Hematopoietic multipotent progenitor cell treated with erythropoietin and hydrocortisone succinate and interleukin-3 and kit ligand, for 6 days (in vitro differentiated cells): ENCODE data around the gene IKZF2.
"Not testable (repeated sequence)": the region's sequence is repeated elsewhere in the genome, so short reads cannot be mapped to it uniquely, and the experiment has no call there.

Experiments
- DNase-seq: peaks from one replicate; pipeline ENCODE4 v3.0.0-alpha.2; 2015

IKZF2 gene

DNA sequence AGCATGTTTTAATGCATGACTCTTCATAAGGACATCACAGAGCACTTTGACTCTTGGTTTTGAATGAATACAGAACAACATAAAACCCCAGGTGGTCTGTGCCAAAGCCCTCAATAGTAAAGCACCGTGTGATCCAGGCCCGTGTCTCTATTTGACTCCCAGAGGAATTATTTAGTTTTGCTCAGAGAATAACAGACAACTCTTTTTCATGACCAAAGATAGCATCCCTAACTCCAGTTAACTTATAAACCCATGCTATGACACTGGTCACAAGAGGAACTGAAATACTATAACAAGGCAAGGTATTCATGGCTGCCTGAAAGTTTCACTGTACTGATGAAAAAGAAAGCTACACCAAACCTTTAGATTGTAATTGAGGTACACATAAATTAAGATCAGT lies 128.4 kb downstream of the IKZF2 start:
- no peak for DNase-seq

DNA sequence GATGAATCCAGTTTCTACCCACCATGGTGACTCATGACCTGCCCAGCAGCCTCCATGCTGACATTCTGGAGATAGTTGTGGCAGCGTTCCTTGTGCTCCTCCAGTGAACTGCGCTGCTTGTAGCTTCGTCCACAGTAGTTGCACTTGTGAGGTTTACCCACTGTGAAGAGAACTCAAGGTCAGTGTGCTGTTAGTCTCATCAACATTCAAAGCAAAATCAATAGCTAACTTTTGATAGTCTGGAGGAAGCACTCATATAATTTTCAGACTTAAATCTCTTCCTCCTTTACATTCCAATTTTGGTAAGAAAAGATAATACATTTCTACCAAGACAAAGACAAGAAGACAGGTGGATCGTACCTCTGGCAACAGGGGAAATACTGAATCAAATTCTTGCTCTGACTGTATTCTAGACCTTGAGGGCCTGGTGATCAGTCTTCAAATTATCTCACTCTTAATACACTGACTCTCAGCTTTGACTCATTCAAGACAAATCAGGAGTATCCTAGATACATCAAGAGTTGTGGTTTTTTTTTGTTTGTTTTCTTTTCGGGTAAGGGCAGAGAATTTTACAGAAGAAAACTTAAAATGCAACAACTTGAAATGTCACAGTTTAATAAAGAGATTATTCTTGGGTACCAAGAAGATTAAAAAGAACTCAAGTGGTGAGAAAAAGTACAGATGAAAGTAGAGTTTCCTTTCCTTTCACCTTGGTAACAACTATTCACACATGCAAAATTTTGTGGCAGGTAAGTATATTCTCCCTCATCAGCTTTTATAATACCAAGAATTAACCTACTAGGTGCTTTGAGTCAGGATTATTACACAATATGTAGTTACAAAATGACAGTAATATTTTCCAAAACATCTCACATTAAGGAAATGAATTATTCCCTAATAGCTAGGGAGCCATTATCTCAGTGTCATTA lies 129.2 kb downstream of the IKZF2 start:
- no peak for DNase-seq

DNA sequence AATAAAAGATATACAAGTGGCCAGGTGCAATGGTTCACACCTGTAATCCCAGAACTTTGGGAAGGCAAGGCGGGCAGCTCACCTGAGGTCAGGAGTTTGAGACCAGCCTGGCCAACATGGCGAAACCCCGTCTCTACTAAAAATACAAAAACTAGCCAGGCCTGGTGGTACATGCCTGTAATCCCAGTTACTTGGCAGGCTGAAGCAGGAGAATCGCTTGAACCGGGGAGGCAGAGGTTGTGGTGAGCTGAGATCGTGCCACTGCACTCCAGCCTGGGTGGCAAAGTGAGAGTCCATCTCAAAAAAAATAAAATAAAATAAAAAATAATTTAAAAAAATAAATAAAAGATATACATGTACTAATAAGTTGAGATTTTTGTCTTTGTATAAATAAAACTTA lies 130.5 kb downstream of the IKZF2 start:
- not testable (repeated sequence) for DNase-seq

DNA sequence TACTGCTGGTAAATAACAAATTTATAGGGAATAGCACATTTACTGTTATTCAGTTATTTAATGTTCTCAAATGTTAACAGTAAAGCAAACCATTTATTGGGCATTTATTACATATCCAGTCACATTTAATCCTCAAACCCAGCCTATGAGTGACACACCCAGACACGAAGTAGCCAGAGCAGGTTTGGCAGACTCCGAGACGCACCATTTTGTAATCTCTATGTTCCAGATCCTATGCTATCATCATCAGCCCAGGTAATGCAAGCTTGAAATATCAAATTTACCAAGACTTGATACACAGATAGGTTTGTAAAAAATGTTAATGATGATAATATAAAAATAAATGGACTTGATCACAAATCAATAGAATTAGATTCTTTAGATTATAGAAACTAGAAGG lies 131.1 kb downstream of the IKZF2 start:
- no peak for DNase-seq

DNA sequence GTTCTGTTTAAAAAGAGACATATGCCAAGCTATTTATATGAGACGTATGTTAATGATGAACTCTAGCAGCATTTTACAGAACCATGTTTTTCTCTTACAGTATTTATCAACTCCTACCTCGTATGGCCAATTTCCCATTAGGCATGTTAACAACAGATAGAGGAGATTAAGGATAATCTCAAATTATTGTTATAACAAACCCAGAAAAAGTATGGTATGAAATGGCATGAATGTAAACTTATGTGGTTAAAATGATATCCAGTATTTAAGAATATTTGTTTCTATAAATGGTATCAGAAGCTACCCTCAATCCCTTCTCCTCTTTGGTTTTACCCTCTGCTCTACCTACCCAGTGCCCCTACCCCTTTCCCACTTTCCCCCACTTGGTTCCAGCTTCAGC lies 132.0 kb downstream of the IKZF2 start:
- DNase-seq = no peak

DNA sequence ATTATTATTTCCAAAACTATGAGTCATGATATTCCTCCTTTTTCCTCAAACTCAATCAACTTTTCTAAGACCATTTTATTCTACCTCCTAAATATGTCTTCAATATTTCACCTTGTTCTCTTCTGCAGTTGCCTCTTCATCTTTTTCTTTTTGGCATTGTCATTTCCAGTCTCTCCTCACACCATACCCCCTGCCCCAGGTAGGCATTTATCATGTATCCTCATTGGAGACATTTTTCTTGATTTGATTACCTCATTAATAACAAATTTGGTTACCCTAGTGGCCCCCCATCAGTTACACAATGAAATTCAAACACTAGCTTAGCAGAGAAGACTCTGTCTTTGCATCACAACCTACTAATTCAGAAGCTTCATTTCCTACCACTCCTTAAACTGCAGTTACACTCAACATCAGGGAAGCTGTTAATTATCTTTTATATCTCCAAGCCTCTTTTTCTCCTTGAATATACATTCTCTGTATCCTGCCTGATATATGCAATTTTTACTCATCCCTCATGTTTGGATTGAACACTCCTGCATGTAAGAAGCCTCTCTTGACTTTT lies 133.0 kb downstream of the IKZF2 start:
- no peak for DNase-seq

DNA sequence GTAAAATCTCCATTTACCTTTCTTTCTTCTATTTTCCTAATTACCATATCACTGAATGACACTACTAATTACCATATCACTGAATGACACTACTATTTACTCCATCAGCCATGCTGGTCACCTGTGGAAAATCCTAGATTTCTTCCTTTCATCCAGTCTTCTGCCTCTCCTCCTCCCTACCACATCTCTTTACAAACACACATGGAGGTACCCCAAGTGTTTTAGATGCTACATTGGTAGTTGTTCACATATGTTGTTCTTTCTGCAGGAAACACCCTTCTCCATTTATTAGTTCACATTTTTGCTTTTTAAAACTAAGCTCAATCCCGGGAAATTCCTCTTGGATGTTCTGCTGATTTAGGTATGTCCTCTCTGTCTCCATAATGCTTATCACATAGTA lies 134.0 kb downstream of the IKZF2 start:
- DNase-seq = no peak

DNA sequence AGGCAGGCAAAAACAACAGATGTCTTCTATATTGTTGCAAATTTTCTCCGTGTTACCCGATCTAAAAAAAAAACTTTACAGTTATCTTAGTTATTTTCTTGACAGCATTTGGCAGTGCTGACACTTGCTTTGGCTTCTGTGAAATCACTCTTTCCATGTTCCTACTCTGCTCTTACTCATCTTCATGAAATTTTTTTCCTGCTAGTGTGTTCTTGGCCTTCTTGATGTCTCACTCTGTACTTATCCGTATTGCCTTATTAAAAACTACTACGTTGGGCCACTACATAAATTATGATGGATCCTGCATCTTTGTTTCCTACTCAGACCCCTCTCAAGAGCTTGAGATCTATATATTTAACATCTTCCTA lies 134.4 kb downstream of the IKZF2 start:
- DNase-seq = no peak

DNA sequence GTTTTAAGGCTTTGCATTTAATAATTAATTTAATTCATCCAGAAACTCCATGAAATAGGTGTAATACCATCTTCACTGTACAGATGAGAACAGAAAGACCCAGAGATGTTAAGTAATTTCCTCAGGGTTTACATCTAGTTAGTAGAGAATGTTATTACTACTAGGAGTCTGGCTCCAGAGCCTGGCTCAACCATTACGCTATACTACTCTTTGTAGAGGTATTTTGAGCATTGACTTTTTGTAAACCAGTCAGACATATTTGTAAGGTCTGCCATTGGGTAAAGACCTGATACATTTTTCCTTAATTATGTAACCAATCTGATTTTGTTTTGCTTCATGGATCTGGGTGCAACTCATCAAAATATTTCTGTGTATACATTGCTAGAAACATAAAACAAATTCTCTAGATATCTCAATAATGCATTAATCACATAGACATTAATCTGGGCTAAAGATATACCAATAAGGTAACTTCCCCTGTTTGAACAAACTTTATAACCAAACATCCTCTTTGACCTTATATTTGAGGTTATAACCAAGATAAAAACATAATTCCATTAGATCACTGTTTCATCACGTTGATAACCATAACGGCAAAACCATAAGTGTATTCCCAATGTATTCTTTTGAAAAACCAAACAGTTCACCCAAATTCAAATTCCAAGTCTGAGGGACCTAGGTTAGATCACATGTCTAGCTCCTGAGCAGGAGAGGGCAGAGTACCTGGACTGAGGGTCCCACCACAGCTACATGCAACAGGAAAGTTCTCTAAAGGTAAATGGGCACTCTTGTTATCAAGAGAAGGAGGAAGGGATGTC lies 135.0 kb downstream of the IKZF2 start:
- no peak for DNase-seq

DNA sequence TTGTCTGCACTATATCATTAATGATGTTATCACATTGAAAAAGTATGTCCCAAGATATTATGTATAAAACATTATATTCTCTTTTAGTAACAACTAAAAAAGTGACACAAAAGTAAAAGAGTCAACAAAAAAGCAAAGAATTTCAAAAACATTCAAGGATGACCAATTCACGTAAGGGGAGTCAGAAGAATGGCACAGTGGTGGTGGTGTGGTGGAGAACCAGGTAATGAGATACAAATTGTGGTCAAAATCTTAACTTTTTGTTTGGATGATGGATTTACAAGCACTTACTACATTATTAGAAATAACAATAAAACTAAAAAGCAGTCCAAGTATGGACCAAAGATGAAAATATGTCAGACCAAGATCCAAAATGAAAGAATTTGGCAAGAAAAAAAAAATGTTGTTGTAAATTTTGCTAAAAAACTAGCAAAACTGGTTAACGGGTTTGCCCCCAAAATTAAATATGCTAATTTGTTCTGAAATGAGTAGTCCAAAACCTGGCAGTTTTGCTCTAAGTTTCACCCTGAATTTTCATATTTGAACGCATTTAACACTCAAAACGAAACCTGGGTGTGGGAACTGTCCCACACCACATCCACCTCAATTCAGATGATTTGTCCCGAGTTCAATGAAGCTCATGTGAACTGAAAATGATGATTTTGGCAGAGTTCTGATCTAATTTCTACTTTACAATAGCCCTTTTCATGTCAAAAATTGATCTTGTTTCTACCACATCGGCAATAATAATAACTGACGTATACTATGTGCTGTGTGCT lies 135.8 kb downstream of the IKZF2 start:
- DNase-seq = no peak

DNA sequence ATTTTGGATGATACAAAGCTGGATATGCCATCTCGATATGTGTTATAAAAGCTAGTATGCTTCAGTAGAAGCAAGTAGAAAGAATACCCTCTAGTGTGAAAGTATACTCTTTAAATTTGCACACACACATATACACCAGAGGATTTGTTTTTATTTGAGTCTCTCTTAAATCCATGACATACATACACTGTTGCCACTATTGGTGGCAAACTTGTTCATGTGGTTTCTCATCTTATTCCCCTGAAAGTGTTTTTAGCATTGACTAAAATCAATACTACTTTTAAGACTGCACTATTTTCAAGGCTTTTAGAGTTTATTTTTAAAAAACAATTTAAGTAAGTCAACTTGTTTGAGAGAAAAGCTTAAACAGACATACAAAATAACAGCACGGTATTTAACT lies 137.4 kb downstream of the IKZF2 start:
- DNase-seq = no peak

DNA sequence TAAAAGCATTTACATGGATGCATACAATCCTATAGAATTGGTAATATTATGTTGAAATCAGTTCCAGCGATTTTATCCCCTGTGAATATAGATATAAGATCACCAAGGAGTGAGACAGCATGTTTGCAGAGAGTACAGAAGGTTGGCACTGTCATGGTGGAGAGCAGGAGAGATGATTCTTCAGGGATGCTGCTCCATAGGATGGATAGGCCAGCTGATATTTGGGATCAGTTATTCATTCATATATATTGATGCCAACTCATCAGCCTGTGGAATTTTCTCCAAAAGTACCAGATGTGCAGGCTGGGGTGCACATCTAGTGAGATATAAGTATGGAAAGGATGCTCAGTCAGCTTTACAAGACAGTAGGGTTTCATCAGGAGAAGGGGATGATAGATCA lies 139.9 kb downstream of the IKZF2 start:
- DNase-seq = no peak

DNA sequence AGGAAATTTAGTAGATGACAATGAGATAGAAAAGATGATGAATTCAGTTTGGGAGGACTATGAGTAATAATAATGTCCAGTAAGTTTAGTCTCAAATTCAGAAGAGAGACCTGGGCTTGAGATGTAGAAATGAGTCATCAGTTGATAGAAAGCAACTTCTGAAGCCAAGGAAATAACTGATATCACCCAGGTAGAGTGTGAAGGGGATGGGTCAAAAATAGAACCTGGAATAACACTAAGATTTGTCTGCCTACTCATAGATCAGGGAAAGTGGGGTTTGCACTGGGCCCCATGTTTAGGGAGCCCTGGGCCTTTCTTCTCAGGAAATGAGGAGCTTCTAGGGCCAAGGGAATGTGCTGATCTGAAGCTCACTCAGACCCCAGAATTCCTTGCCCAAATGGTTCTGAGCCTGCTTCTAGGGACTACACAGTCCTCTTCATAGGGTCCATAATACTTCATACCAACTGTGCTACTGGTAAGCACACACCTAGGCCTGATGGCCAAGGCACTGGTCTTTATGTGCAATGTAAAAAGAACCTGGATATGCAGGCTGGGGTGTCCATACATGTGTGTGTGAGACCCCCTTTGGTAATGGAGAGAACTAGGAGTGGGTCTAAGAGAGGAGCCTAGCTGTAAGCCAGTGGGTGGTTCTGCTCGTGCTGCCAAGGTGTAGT lies 141.2 kb downstream of the IKZF2 start:
- DNase-seq = no peak

DNA sequence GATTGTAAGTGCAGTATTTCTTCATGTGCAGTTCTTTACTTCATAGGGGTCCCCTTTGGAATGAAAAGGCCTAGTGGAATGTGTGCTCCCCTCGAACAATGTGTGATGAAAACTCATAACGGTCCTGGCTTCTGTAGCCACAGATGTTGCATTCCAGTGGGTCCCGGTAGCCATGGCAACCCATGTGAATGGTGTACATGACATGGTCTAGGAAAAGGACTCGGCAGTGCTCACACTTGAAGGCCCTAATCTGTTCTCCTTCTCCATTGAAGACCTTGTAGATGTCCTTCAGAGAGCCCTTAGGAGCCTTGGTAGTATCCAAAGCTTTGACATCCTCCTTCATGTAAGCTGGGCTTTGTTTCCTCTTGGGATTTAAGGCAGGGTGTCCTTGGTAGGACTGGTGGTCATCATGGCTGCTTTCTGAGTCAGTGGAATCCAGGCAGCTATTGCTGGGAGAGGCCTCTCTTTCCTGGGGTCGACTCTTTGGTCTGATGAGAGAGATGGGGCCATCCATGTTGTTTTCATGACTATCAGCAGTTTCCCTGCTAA lies 144.0 kb downstream of the IKZF2 start:
- no peak for DNase-seq

DNA sequence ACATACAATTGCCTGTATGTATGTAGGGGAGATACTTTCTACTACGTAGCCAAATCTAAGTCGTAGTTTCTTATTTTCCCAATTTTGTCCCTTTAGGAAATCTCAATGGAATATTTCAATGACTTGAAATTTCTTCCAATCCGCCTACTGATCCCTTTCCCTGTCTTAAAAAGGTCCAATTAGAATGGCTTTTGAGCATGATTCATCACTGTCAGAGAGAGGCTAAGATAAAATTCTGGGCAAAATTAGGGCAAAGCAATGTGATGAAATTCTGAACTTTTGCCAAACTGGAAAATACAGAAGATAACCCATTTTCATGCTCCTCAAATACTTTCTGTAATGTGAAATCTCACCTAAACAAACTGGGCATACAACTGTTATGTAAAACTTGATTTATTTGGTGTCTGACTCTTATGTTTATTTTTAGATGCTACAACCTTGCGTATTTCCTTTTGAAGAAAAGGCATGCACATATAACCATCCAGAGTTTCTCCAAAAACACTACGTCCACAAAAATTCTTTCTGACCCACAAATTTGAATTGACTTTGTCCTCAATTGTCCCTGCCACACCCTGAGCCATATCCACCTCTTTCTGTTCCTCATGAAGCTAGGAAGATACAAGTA lies 147.1 kb downstream of the IKZF2 start:
- DNase-seq = no peak

DNA sequence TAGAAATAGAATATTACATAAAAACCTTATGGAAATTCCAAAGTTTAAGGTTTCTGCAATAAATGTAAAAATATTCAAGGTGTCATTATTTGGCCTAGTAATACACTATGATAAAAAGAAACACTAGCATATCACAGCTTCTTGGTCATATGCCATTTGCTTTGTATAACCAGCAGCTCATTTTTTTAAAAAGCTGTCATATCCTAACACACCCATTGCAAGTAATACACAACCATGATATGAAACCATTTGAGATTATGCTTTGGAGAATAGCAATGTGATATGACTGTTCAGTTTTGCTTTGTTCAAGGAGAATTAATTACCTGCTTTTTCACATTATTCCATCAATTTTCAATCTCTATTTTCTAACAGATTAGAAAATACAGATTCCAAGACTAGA lies 149.0 kb downstream of the IKZF2 start:
- no peak for DNase-seq

DNA sequence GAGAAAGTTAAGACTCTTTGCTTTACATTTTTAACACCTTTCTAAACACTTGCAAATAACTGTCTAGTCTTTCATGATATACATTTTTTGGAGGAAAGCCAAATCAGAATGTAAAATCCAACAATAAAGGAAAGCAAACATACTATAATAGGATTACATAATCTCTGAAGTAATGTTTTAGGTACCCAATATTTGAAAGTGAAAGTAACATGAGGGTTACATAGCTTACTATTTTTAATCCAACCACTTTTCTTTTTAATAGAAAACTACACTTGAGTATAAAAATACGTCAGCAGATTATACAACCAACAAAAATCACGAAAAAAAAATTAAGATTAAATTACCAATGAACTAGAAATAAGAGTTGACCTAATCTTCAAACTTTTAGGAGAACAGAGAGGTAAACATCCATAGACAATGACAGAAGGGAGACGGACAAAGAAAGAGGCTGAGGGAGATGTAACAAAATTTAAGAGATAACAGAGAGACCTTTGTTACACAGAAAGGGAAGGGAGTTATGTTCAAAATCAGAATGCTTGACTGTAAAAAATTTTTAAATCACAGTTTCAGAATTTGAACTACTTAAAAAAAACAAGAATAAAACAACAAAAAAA lies 150.0 kb downstream of the IKZF2 start:
- DNase-seq = no peak

DNA sequence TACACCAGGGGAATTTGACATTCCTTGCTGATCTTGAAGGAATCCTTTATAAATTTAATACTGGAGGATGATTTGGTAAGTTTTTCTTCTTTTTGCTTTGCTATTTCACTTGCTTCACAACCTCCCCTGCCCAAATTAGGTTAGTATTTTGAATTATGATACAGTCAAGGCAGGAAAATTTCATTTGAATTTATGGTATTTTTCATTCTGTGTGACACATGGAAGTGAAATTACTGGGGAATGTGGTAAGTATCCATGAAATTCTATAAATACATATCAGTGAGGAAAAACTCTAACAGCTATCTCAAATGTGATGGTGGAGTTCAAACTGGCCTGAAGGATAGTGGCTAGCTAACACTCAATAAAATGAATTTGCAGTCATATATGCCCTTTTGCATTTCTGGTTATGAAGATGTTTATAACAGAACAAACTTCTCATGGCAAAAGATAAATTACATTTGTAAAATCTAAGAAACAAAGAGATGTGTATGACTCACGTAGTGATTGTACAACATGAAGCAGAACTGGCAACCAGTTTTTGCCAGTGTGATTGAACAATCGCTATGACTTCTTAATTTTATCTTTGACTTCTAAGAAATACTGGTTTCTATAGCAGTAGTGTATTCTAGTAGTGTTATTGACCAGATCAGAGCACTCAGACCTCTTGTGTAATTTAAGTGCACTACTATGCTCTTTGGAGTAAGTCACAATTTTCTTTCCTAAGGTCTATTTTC lies 152.6 kb downstream of the IKZF2 start:
- no peak for DNase-seq

DNA sequence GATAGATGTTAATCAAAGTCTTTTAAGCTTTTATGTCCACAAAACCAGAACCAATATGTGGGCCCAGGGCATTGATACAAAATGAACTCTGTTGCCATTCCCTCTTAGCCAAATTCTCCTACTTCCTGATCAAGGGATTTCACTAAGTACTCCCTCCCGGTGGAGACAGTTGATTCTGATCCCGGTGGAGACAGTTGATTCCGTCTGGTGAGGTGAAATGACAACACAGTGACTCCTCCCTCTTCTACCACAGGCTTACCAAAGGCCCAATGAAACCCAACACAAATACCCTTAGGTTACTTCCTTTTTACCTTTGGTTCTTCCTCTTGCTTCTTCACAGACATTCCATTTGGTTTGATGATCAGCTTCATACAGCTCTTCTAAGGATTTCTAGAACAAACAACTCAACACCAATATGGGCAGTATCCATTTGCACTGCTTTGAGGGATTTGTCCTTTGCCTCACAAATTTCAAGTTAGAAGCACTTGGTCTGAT lies 153.8 kb downstream of the IKZF2 start:
- DNase-seq = no peak

DNA sequence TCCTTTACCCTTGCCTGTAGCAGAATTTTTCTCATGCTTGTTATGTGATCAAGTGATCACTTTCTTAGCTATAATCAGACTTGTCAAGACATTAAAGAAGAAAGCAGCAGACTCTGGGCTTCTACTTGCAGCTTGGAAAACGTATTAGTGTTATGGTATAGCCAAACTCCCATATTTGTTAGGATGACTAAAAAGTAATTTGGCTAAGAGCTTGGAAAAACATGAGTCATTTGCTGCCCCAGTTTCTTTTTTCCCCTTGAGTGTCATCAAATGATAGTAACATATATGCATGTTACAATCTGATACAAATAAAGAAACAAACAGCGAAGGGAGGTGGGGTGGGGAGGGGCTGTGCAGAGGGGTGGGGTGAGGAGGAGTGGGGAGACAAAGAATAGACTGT lies 155.5 kb downstream of the IKZF2 start:
- no peak for DNase-seq
